Muscle layer of colon (tissue), 2 donors: ENCODE measurements around the gene CTNNA3.

Experiments used
- H3K27ac ChIP-seq: one replicate; pipeline ENCODE4 v1.7.0; 2013; ENCODE audit warnings: low read depth, mild to moderate bottlenecking, low read length, moderate library complexity
- H3K27me3 ChIP-seq, 2 donors: one replicate each; pipeline ENCODE4 v1.7.0; 2013; ENCODE audit warnings: low read length in 2 of 2, mild to moderate bottlenecking in 2 of 2; ENCODE audit not compliant: insufficient read depth in 2 of 2, control insufficient read depth in 1 of 2
- H3K36me3 ChIP-seq: one replicate; pipeline ENCODE4 v1.7.0; 2013; ENCODE audit warnings: mild to moderate bottlenecking, low read length; ENCODE audit not compliant: insufficient read depth
- H3K4me1 ChIP-seq: one replicate; pipeline ENCODE4 v1.7.0; 2013; ENCODE audit warnings: mild to moderate bottlenecking, low read length; ENCODE audit not compliant: insufficient read depth
- H3K4me3 ChIP-seq, 2 donors: one replicate each; pipeline ENCODE4 v1.7.0; 2013; ENCODE audit warnings: low read length in 2 of 2, low read depth in 1 of 2, mild to moderate bottlenecking in 1 of 2, moderate library complexity in 1 of 2
- H3K9ac ChIP-seq: one replicate; pipeline ENCODE4 v1.7.0; 2013; ENCODE audit warnings: low read length
- H3K9me3 ChIP-seq: one replicate; pipeline ENCODE4 v1.7.0; 2013; ENCODE audit warnings: mild to moderate bottlenecking, low read length
- donor health status: abdominal sarcoma.
- donor health status: Adenocarcinoma of cecum.

CTNNA3 gene

GRCh38 chr10:66326876-66327275 is 1369.1 kb downstream of the CTNNA3 start:
- Histone ChIP-seq H3K27me3 (no peaks in the 10 kb centered on the region), H3K9ac (no peak overlapping the region)

DNA sequence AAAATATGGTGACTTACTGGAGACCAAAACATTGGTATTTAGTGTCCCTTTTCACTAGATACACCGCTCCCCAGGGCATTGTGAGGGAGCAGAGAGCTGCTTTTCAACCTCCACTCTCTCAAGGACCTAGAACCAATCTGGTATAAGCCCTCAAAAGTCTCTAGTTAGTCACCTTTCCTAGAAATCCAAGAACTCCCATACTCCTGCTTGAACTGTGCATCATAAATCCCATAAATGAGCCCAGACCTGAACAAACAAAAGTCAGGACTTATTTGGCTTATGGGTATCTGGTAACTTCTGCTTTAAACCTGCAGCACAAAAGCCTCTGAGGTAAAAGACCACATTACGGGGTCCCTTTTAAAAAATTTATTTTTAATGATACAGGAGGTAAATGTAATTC is 1373.2 kb downstream of the CTNNA3 start:
- peaks cover 13% of the 10 kb centered on the region for H3K4me1 ChIP-seq
- H3K9me3 ChIP-seq = no peaks in the 10 kb centered on the region
- no peaks in the 10 kb centered on the region for H3K27me3 ChIP-seq
- H3K4me3 ChIP-seq = no peak overlapping the region
- H3K9ac ChIP-seq = no peak overlapping the region
- no peaks in the 10 kb centered on the region for H3K36me3 ChIP-seq
- no peak overlapping the region for H3K27ac ChIP-seq

More at GRCh38 chr10:66326876-66327275, 1369.1 kb downstream of the CTNNA3 start:
- Histone ChIP-seq H3K4me1 (peaks cover 9% of the 10 kb centered on the region), H3K4me3 (no peak overlapping the region), H3K36me3 (no peaks in the 10 kb centered on the region), H3K9me3 (no peaks in the 10 kb centered on the region), H3K27ac (no peak overlapping the region)

DNA sequence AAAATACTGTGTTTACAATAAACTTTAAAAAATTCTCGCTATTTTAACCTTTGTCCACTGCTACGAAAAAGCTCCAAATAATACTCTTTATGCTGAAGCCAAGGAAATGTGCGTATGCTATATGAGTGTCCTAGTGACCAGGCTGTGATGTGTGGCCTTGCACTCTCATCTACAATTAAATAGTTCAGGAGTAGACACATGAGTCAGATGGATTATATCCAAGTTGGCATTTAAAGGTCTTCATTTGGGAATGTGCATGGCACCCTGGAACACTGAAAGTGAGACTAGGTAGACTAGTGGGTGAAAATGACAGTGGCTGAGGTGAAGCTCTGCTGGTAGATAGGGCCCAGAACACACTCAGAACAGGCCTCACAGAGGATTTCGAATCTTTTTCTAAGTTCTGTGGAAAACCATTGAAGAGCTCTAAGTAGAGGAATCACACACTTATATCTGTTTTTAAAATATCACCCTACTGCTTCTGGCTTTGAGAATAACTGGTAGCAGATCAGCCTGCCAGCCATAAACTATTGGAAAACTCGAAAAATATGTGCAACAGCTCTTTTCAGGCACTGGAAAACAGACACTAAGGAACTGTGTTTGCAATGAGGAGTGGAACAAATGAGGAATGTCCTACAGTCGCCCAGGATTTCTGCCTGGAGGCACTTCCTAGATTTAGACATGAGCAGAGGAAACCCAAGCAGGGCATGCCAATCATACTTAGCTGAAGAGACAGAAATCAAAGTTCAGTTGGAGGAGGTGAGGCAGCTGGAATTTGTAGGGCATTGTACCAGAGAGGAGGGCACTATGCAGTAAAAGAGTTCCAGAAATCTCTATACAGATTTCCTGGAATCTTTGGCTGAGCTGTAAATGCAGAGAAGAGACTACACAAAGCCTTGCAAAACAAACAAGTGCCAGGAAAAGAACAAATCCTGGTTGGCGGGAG is 1374.0 kb downstream of the CTNNA3 start:
- H3K27ac ChIP-seq = no peak overlapping the region

DNA sequence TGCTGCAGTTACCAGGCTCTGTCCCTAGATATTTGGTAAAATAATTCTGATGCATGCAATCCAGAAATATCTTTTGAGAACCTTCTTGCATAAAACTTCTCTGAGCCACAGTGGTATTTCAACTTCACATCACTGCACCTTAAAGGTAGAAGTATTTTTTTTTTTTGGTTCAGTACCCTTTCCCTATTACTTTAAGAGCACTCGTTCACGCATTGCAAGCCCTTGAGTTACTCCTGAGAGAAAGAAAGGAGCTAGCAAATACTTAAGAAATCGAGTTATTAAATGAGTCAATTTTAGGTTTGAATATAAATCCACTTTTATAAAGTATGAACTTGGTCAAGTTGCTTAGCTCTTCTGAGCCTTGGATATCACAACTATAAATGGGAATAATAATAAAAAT is 1377.2 kb downstream of the CTNNA3 start:
- no peaks in the 10 kb centered on the region for H3K9me3 ChIP-seq
- H3K27ac ChIP-seq = no peak overlapping the region
- no peak overlapping the region for H3K9ac ChIP-seq
- no peaks in the 10 kb centered on the region for H3K36me3 ChIP-seq
- no peak overlapping the region for H3K4me3 ChIP-seq
- H3K27me3 ChIP-seq = no peaks in the 10 kb centered on the region
- H3K4me1 ChIP-seq = peaks cover 13% of the 10 kb centered on the region

More for the DNA sequence above, 1374.0 kb downstream of the CTNNA3 start:
- H3K27me3 ChIP-seq = no peaks in the 10 kb centered on the region
- H3K4me3 ChIP-seq = no peak overlapping the region
- peaks cover 13% of the 10 kb centered on the region for H3K4me1 ChIP-seq
- H3K36me3 ChIP-seq = no peaks in the 10 kb centered on the region
- H3K9me3 ChIP-seq = no peaks in the 10 kb centered on the region
- no peak overlapping the region for H3K9ac ChIP-seq

DNA sequence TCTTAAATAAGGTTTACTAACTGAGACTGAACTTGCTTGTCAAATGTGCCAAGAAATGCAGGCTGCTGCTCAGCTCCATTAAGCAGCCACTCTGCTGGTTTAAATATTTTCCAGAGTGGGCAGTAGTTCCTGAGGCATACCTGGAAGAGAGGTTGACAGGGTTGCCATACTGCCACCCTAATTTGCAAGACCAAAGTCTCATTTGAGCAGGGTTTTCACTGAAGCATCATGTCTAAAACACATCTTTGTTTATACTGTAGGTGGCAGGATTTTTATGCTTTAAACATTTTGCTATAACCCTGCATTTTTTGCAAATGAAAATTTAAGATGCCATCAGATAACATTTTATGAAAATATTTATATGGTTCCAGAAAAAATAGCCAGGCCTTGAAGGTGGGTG is 1388.2 kb downstream of the CTNNA3 start:
- H3K36me3 ChIP-seq = no peaks in the 10 kb centered on the region
- no peaks in the 10 kb centered on the region for H3K9me3 ChIP-seq
- H3K27me3 ChIP-seq = no peaks in the 10 kb centered on the region
- H3K4me3 ChIP-seq = no peak overlapping the region
- no peak overlapping the region for H3K27ac ChIP-seq
- no peak overlapping the region for H3K9ac ChIP-seq
- no peaks in the 10 kb centered on the region for H3K4me1 ChIP-seq

GRCh38 chr10:66301078-66301477 is 1394.9 kb downstream of the CTNNA3 start:
- no peaks in the 10 kb centered on the region for H3K4me1 ChIP-seq
- H3K36me3 ChIP-seq = no peaks in the 10 kb centered on the region
- H3K9ac ChIP-seq = no peak overlapping the region
- H3K4me3 ChIP-seq = no peak overlapping the region
- no peaks in the 10 kb centered on the region for H3K9me3 ChIP-seq
- no peak overlapping the region for H3K27ac ChIP-seq
- no peaks in the 10 kb centered on the region for H3K27me3 ChIP-seq

DNA sequence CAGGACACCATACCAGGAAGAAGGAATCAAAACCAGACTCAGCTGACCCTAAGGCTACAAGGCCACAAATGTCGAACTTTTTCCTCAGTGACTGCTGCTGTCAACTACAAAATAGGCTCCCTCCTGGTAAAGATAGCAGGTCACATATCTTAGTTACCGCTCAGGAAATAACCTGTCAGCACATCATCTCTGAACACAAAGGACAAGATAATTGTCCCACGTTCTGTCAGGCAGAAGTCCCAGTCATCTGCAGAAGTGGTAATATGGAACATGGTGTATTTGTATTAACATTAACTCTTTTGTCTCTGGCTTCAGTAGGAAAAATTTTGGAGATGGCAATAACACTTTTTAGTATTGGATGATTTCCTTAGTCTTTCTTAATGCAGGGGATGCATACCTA is 1400.4 kb downstream of the CTNNA3 start:
- Histone ChIP-seq H3K9ac (no peak overlapping the region), H3K4me3 (no peak overlapping the region), H3K36me3 (no peaks in the 10 kb centered on the region), H3K27me3 (no peaks in the 10 kb centered on the region), H3K9me3 (no peaks in the 10 kb centered on the region), H3K4me1 (no peaks in the 10 kb centered on the region), H3K27ac (no peak overlapping the region)

DNA sequence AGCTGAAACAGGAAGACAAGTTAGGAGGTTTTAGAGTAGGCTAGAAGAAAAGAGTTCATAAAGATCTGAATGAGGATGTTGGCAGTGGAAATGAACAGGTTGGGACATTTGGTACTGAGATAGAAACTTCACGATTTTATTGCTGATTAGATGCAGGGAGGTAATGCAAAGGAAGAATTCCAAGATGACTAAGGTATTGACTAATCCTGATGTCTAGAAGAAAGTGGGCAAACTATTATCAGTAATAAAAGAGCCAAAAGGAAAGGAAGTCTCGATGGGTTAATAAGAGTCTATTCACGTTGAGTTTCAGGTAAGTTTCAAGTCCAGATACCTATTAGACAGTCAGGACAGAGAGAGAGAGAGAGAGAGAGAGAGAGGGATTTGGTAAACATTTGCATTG is 1401.5 kb downstream of the CTNNA3 start:
- no peaks in the 10 kb centered on the region for H3K27me3 ChIP-seq
- no peak overlapping the region for H3K9ac ChIP-seq
- no peaks in the 10 kb centered on the region for H3K36me3 ChIP-seq
- no peaks in the 10 kb centered on the region for H3K4me1 ChIP-seq
- no peak overlapping the region for H3K4me3 ChIP-seq
- no peaks in the 10 kb centered on the region for H3K9me3 ChIP-seq
- no peak overlapping the region for H3K27ac ChIP-seq

GRCh38 chr10:66292922-66293321 is 1403.1 kb downstream of the CTNNA3 start:
- no peaks in the 10 kb centered on the region for H3K36me3 ChIP-seq
- H3K27me3 ChIP-seq = no peaks in the 10 kb centered on the region
- no peak overlapping the region for H3K27ac ChIP-seq
- H3K4me1 ChIP-seq = no peaks in the 10 kb centered on the region
- no peak overlapping the region for H3K4me3 ChIP-seq
- H3K9ac ChIP-seq = no peak overlapping the region
- H3K9me3 ChIP-seq = no peaks in the 10 kb centered on the region

- Histone ChIP-seq H3K9me3 (no peaks in the 10 kb centered on the region), H3K9ac (no peak overlapping the region), H3K4me1 (no peaks in the 10 kb centered on the region), H3K27ac (no peak overlapping the region), H3K4me3 (no peak overlapping the region), H3K36me3 (no peaks in the 10 kb centered on the region), H3K27me3 (no peaks in the 10 kb centered on the region)
Measured at GRCh38 chr10:66292456-66292855, 1403.5 kb downstream of the CTNNA3 start.

DNA sequence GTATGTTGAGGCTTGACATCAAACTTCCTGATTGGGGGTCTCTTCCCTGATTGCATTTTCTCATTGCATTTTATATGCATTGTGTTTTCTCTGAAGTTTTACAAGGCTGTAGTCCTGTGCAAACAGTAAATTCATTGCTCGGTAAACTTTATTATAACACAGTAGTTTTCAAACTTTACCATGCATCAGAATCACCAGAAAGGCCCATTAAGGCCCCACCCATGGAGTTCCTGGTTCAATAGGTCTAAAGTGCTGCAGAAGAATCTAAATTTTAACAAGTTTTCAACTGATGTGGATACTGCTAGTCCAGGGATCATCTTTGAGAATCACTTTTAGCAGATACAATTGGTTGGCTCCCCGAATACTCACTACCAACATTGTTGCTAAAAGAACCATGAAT is 1404.9 kb downstream of the CTNNA3 start:
- no peaks in the 10 kb centered on the region for H3K9me3 ChIP-seq
- no peaks in the 10 kb centered on the region for H3K27me3 ChIP-seq
- H3K4me3 ChIP-seq = no peak overlapping the region
- H3K36me3 ChIP-seq = no peaks in the 10 kb centered on the region
- no peak overlapping the region for H3K27ac ChIP-seq
- no peaks in the 10 kb centered on the region for H3K4me1 ChIP-seq
- no peak overlapping the region for H3K9ac ChIP-seq

GRCh38 chr10:66284621-66285020 is 1411.4 kb downstream of the CTNNA3 start:
- H3K9me3 ChIP-seq = no peaks in the 10 kb centered on the region
- H3K27me3 ChIP-seq = no peaks in the 10 kb centered on the region
- no peak overlapping the region for H3K27ac ChIP-seq
- no peak overlapping the region for H3K4me3 ChIP-seq
- no peak overlapping the region for H3K9ac ChIP-seq
- no peaks in the 10 kb centered on the region for H3K4me1 ChIP-seq
- H3K36me3 ChIP-seq = no peaks in the 10 kb centered on the region
